NT2/D1 (cell line): ENCODE measurements around the gene APIP.

Source experiments
- SUZ12 ChIP-seq: IDR thresholded peaks from 2 replicates; pipeline ENCODE4 v1.6.1; 2011; ENCODE audit not compliant: insufficient read length, insufficient read depth; ENCODE audit errors: extremely low read depth
- YY1 ChIP-seq: IDR thresholded peaks from 2 replicates; pipeline ENCODE4 v1.6.1; 2011; ENCODE audit not compliant: insufficient read length, insufficient read depth
- ZNF274 ChIP-seq: IDR thresholded peaks from 2 replicates; pipeline ENCODE4 v1.6.1; 2011; ENCODE audit warnings: mild to moderate bottlenecking, low read depth, low read length

DNA sequence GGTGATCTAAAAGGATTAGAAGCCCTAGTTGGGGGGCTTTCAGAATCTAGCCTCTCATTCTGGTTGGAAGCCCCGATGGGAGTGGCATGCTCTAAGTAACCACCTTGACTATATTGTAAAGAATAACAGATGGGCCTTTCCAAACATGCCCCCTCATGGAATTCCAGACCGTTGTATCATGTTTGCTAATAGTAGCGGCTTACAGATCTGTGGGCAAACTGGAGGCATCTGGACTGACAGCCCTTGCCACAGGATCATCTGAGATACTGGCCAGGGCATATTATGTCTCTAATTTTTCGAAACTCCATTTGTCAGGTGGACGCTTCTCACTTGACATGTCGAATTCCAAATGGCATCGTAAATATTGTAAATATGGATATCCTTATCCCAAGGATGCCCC is 10.5 kb downstream of the APIP start:
- no peak for TF ChIP-seq YY1
- TF ChIP-seq ZNF274 = no peak
- no peak for TF ChIP-seq SUZ12
